HG02884 (cell line): ENCODE measurements around the gene SOX15.

Experiments
- ATAC-seq: cut with Tn5 transposase; IDR thresholded peaks from one replicate; pipeline ENCODE4 v1.9.1; 2021; ENCODE audit warnings: mild to moderate bottlenecking, moderate library complexity; ENCODE audit not compliant: unreplicated experiment

The SOX15 gene

DNA sequence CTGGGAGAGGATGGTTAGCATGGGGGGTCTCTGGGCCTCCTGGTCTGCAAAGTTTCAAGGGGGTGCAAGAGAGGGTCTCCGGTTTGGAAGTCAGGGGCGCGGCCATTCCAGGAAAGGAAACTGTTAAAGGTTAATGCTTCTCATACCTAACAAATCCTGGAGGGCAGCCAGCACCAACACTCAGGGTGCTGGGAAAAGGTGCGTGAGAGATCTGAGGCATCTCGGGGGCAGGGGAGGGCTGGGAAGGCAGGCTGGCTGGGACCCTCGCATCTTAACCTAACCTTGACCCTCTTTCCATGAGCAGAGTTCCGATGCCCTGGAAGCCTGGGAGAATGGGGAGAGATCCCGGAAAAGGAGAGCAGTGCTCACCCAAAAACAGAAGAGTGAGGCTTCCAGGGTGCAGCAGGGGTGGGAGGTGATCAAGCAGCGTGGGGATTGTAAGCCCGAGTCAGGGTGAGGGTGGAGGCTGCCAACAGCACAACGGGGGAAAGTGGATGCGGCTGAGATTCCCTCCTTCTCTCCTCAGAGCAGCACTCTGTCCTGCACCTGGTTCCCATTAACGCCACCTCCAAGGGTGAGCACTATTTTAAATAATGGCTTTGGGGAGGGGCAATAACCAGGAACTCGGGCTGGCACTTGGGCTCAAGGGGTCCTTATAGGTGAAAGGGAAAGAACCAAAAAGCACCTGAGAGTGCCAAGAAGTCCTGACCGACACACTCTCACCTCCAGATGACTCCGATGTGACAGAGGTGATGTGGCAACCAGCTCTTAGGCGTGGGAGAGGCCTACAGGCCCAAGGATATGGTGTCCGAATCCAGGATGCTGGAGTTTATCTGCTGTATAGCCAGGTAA is 30.3 kb downstream of the SOX15 start:
- no peak for ATAC-seq

DNA sequence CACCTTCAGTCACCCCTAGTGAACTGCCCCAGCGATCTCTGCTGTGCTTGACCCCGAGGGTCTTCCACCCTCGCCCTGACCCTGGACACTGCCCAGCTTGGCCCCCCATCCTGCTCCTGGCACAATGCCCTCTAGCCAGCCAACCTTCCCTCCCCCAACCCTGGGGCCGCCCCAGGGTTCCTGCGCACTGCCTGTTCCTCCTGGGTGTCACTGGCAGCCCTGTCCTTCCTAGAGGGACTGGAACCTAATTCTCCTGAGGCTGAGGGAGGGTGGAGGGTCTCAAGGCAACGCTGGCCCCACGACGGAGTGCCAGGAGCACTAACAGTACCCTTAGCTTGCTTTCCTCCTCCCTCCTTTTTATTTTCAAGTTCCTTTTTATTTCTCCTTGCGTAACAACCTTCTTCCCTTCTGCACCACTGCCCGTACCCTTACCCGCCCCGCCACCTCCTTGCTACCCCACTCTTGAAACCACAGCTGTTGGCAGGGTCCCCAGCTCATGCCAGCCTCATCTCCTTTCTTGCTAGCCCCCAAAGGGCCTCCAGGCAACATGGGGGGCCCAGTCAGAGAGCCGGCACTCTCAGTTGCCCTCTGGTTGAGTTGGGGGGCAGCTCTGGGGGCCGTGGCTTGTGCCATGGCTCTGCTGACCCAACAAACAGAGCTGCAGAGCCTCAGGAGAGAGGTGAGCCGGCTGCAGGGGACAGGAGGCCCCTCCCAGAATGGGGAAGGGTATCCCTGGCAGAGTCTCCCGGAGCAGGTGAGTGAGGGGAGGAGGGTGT is 31.2 kb downstream of the SOX15 start, which contains the start of gene TNFSF13:
Gene TNFSF13, plus strand, starts transcription at position 207 of the 776 bp plus-strand sequence. Its CDS starts 290 bp downstream, at position 497.
- ATAC-seq, result no peak

DNA sequence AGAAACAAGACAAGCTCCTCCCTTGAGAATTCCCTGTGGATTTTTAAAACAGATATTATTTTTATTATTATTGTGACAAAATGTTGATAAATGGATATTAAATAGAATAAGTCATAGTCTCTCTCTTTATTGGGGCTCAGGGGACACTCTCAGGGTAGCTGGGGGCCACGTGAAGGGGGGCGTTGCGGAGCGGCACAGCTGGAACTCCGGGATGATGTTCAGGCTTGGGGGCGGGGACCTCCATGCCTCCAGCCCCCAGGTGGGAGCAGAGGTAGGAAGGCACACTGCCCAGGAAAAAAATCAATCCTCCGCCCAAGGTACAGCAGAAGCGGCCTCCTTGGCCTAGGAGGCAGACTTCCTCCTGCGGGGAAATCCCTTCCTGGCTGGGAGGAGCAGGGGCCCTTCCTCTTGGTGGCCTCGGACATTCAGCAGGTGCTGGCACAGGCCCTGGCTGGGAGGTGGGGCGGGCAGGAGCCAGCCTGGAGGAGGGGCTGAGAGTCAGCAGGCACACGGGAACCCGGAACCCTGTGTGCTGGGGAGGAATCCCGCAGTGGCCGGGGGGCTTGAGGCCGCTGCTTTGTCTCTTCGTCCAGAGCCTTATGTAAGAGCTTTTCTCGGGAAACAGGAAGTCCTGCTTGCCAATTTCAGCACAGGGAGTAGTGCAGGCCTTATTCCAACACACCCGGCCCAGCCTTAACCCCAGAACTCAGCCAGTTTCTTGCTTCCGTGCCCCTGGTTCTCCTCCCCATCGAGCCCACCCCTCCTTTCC is 31.9 kb downstream of the SOX15 start:
- no peak for ATAC-seq

DNA sequence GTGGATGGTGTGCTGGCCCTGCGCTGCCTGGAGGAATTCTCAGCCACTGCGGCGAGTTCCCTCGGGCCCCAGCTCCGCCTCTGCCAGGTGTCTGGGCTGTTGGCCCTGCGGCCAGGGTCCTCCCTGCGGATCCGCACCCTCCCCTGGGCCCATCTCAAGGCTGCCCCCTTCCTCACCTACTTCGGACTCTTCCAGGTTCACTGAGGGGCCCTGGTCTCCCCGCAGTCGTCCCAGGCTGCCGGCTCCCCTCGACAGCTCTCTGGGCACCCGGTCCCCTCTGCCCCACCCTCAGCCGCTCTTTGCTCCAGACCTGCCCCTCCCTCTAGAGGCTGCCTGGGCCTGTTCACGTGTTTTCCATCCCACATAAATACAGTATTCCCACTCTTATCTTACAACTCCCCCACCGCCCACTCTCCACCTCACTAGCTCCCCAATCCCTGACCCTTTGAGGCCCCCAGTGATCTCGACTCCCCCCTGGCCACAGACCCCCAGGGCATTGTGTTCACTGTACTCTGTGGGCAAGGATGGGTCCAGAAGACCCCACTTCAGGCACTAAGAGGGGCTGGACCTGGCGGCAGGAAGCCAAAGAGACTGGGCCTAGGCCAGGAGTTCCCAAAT is 32.6 kb downstream of the SOX15 start:
- no peak for ATAC-seq

DNA sequence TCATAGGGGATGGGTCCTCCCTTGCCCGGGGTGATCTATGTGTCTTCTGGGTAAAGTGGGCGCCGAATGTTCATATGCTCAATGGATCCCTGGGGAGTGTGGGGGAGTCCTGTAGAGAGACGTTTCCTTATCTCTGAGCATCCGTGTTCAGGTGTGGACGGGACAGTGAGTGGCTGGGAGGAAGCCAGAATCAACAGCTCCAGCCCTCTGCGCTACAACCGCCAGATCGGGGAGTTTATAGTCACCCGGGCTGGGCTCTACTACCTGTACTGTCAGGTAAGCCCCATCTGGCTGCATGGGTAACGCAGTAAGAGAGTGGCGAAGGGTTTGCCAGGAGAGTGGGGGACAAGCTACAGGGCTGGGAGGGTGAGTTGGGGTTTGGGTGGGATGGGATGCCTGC is 33.3 kb downstream of the SOX15 start:
- ATAC-seq, result no peak

DNA sequence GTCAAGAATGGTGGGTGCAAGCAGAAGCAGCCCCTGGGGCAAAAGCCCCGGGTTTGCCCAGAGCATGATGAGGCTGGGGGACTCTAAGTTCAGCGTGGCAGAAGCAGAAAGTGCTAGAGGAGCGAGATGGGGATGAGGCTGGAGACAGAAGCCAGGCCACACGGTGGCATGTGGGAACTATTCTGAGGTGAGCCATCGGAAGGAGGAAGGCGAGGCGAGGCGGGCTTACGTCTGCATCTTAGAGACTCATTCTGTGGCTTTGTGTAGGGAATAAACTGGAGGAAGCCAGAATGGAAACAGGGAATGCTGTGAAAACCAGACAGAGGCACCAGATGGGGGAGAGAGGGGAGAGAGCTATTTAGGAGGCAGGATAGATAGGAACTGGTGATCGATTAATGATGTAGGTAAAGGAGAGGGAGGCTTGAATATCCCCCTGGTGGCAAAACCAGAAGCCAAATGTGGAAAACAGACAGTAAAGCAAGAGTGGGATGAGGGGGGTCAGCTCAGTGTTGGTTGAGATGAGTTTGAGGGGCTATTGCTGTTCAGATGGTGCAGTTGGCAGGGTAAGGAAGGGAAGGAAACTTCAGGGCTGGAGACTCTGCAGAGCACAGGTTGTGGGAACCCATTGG is 34.5 kb downstream of the SOX15 start:
- no peak for ATAC-seq

DNA sequence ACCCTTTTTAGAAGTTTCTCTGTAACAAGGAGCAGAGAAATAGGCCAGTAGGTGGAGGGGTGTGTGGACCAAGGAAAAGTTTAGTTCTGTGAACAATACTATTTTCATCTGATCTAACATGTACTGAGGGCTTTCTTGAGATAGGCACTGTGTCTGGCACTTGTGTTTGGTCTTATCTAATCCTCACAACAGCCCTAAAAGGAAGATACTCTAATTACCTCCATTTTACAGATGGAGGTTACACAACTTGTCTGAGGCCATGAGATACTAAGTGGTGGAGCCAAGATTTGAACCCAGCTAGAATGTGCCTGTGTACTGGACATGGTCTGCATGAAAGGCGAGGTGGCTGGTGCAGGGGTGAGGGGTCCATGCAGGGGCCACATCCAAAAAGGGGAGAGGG is 36.5 kb downstream of the SOX15 start:
- no peak for ATAC-seq

DNA sequence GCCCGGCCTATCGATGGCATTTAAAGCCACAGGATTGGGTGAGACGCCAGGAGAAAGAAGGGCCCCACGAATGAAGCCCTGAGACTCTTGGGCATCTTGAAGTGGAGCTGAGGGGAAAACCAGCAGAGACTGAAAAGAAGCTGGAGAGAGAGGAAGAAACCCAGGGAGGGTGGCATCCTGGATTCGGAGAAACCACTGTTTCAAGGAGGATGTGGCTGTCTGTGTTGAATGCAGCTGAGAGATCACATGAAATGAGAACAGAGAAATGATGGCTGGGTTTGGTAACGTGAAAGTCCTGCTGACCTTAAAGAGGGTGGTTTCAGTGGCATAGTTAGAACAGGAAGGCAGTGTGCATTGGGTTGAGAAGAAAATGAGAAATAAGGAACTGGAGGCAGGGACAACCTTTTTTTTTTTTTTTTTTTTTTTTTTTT is 37.3 kb downstream of the SOX15 start:
- no peak for ATAC-seq

DNA sequence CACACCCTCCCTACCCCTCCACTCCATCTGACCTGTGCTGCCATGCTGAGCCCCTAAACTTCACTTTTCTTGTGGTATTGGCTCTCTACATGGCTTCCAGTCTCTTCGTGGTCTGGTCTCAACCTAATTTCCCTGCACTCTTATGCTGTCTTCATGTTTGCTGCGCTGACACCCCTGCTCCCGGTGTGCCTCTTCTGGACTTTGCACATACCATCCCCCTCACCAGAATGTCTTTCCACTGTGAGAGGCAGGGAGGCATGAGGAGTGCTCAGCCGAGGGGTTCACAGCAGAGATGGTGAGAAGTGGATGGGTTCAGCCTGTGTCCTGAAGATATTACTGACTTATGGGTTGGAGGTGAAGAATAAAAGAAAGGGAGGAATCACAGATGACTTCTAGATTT is 38.5 kb downstream of the SOX15 start:
- no peak for ATAC-seq

DNA sequence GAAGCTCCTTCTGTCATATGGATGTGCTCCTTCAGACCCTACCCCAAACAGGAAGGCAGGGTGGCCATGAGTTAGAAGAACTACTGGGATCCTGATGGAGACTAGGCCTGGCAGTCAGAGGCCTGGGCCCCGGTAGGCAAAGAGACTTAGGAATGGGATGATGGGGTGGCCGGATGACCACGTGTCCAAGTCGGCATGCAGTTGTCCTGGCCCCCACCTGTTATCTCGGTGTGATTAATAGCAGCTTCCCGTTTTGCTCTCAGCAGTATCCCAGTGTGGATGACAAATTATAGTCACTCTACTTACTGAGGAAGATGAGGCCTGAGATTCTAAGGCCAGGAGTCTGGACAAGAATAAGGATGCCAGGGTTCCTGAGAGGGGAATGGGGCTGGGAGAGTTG is 39.5 kb downstream of the SOX15 start:
- ATAC-seq, result no peak

DNA sequence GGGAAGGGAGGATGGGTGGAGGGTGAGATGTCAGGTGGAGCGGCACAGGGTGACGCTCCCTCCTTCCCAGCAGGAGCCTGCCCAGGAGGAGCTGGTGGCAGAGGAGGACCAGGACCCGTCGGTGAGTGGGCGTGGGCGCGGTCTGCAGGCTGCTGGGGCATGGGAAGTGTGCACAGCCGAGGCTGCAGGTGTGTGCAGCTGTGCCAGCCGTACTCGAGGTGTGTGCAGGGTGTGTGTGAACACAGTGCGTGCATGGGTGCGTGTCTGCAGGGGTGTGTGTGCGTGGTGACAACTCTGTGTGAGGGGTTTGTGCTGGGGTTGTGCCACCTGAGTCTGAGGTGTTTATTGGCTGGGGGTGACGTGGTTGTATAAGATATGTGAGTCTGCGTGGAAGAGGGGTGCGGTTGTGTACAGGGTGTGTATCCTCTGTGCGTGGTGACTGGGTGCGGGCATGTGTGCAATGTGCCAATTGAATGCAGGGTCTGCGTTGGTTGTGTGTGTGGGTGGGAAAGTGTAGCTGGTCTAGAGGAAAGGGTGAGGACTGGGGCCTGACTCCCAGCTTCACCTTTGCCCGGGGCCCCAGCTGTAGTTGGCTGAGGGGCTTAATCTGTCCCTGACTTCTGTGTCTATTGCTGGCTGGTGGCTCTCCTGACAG is 40.4 kb downstream of the SOX15 start:
- no peak for ATAC-seq

DNA sequence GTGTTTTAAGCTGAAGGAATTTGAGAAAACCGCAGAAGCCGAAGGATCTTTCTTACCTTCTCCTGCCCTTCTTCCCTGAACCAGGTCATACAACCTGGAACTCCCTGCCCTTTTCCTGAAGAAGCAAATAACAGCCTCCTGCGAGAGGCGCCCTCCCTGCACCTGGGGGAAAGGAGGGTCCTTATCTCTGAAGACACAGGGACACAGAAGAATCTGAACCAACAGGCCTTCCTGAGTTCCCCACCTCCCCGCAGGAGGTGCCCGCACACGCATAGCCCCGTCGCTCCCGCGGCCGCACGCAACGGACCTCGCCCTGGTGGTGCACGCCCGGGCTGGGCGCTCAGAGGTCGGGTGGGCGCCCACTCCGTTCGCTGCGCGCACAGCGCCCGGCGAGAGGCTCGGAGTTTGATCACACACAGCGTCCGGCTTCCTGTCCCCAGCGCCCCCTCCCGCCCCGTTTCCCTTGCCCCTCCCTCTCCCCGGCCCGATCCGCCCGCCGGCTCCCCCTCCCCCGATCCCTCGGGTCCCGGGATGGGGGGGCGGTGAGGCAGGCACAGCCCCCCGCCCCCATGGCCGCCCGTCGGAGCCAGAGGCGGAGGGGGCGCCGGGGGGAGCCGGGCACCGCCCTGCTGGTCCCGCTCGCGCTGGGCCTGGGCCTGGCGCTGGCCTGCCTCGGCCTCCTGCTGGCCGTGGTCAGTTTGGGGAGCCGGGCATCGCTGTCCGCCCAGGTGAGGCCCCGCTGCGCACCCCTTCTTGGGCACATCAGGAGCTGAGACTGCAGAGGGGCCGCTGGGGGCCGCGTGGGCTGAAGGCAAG is 41.1 kb downstream of the SOX15 start, which contains the start of gene TNFSF12:
Gene TNFSF12, plus strand, starts transcription at position 474 of the 816 bp plus-strand sequence. Its CDS starts 96 bp downstream, at position 570.
- ATAC-seq, result no peak

DNA sequence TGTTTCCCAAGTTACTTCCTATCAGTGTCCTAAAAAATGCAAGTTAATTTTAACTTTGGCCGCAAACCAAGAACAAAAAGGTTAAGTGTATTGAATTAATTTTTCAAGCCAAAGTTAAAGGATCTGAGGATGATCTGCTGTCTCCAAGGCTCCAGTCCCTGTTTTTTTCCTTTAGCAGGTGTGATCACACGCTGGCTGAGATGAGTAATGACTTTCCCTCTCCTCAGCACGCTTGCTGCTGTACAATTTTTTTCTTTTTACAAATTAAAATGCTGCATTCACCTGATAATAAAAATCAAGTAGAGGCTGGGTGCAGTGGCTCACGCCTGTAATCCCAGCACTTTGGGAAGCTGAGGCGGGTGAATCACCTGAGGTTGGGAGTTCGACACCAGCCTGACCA is 45.0 kb downstream of the SOX15 start:
- ATAC-seq, result no peak

DNA sequence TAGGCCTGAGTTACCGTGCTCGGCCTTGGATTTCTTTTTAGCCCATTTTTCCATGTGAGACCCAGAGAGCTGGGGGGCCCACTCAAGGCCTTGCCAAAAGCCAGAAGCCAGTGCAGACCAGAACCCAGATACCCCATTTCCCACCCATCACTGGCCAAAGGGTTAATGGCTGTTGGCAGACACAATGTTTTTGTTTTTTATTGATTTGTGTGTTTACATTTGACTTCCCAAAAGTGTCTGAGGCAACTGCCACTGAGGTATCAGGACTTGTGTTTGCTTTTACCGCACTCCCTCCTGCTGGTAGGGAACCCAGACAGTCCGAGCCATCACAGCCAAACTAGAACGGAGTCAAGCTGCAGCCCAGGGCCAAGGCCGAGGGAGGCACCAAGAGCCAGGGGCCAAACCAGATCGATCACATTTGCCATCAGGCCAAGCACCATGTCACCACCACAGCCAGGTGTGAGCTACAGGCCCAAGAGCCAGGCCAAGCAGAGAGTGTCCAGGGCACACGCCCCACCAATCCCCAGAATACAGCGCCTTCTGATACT is 48.7 kb downstream of the SOX15 start:
- ATAC-seq, result no peak

DNA sequence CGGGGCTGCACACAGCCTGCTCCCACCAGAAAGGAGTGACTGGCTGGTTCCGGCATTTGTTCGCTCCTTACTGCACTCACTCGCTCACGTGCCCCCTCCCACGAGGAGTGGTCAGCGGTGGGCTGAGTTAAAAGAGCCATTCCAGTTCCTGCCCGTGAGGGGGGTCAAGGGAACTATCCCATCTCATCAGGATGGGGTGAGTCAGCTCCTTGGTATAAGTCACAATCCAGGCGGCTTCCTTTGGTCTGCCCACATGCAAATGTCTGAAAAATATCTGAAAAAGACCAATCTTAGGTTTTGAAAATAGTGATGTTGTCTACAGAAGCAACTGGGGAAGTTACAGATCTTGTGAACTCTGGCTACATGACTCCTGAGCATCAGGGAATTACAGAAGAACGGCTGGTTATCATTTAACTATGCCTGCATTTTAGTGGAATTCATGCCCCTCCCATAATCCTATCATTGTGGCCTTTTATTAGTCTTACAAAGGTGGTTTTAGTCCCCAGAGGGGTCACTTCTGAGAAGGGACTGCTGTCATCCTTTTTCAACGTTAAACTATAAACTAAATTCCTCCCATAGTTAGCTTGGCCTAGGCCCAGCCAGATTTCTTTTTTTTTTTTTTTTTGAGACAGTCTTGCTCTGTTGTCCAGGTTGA is 50.9 kb downstream of the SOX15 start:
- no peak for ATAC-seq
